HG02588 (cell line): ENCODE results near the gene SYT17.

ENCODE experiments used
- ATAC-seq: cut with Tn5 transposase; IDR thresholded peaks from one replicate; pipeline ENCODE4 v1.9.1; 2021; ENCODE audit warnings: mild to moderate bottlenecking, moderate library complexity; ENCODE audit not compliant: unreplicated experiment

The SYT17 gene

GRCh38 chr16:19213885-19214284 is 45.8 kb downstream of the SYT17 start:
- no peak for ATAC-seq

GRCh38 chr16:19215705-19216104 is 47.7 kb downstream of the SYT17 start:
- ATAC-seq = no peak

- ATAC-seq = no peak
These were observed 50.5 kb downstream of the SYT17 start for GRCh38 chr16:19218581-19218980.

- no peak for ATAC-seq
These were observed 51.8 kb downstream of the SYT17 start for GRCh38 chr16:19219836-19220235.

- ATAC-seq = no peak
These were observed 55.5 kb downstream of the SYT17 start for GRCh38 chr16:19223235-19224170.

GRCh38 chr16:19225651-19226050 is 57.6 kb downstream of the SYT17 start:
- no peak for ATAC-seq

- ATAC-seq = no peak
These were observed 59.6 kb downstream of the SYT17 start for GRCh38 chr16:19227643-19228042.

- ATAC-seq = no peak
These were observed 60.0 kb downstream of the SYT17 start for GRCh38 chr16:19228052-19228451.

GRCh38 chr16:19228575-19228974 is 60.5 kb downstream of the SYT17 start:
- no peak for ATAC-seq

GRCh38 chr16:19230575-19230974 is 62.5 kb downstream of the SYT17 start:
- no peak for ATAC-seq

- no peak for ATAC-seq
These were observed 63.8 kb downstream of the SYT17 start for GRCh38 chr16:19231881-19232280.

GRCh38 chr16:19232988-19233387 is 64.9 kb downstream of the SYT17 start:
- ATAC-seq = no peak

GRCh38 chr16:19235478-19235877 is 67.4 kb downstream of the SYT17 start:
- ATAC-seq = no peak

- ATAC-seq = no peak
These were observed 67.8 kb downstream of the SYT17 start for GRCh38 chr16:19235886-19236285.

GRCh38 chr16:19236561-19237209 is 68.6 kb downstream of the SYT17 start:
- ATAC-seq = no peak

GRCh38 chr16:19238406-19238805 is 70.4 kb downstream of the SYT17 start:
- ATAC-seq = no peak

GRCh38 chr16:19239511-19240155 is 71.6 kb downstream of the SYT17 start:
- no peak for ATAC-seq

GRCh38 chr16:19240494-19240893 is 72.5 kb downstream of the SYT17 start:
- ATAC-seq = no peak

GRCh38 chr16:19241512-19241911 is 73.5 kb downstream of the SYT17 start:
- ATAC-seq = no peak

- ATAC-seq = no peak
These were observed 74.1 kb downstream of the SYT17 start for GRCh38 chr16:19242186-19242585.

GRCh38 chr16:19242987-19243575 is 75.0 kb downstream of the SYT17 start:
- ATAC-seq = no peak
